ENCODE results near the gene RAB32.

RAB32 gene

DNA sequence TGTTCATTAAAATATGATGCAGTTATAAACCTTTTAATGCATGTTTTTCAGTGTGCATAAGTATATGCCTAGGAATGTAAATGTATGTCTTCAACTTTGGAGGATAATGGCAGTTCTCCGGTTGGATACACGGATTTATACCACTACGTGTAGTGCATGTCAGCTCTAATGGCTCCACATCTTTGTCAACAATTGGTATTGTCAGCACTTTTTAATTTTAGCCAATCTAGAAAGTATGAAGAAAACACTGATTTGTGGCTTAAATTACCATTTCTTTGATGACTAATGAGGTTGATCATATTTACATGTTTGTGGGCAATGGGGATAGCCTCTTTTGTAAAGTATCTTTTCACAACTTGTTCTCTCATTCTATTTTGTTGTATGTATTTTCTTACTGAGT, 10.9 kb upstream of the RAB32 start:
- Histone ChIP-seq H3K9me3 (no peaks in the 10 kb centered on the region), H3K27me3 (no peaks in the 10 kb centered on the region), H3K27ac (no peak overlapping the region), H3K4me1 (ENCODE audit: control insufficient read depth in 1 of 2, insufficient read depth in 1 of 2, low read depth in 1 of 2, low read length in 1 of 2) (no peaks in the 10 kb centered on the region), H3K36me3 (no peaks in the 10 kb centered on the region), H3K4me3 (ENCODE audit: low read depth in 1 of 2, low read length in 1 of 2) (no peak overlapping the region)
- TF ChIP-seq CTCF (IDR thresholded peaks at IDR 0.05) = no peak

GRCh38 chr6:146542881-146543210, 787 bp upstream of the RAB32 start:
- H3K27me3 ChIP-seq = no peaks in the 10 kb centered on the region
- no peaks in the 10 kb centered on the region for H3K36me3 ChIP-seq
- H3K4me3 ChIP-seq (ENCODE audit: low read depth in 1 of 2, low read length in 1 of 2) = peak overlapping the region; percentile 83 to 96
- TF ChIP-seq CTCF (IDR thresholded peaks at IDR 0.05) = no peak
- peak overlapping the region; percentile 91 for H3K27ac ChIP-seq
- H3K9me3 ChIP-seq = no peaks in the 10 kb centered on the region
- peaks cover 49 to 50% of the 10 kb centered on the region in 2 experiments for H3K4me1 ChIP-seq (ENCODE audit: control insufficient read depth in 1 of 2, insufficient read depth in 1 of 2, low read depth in 1 of 2, low read length in 1 of 2)

DNA sequence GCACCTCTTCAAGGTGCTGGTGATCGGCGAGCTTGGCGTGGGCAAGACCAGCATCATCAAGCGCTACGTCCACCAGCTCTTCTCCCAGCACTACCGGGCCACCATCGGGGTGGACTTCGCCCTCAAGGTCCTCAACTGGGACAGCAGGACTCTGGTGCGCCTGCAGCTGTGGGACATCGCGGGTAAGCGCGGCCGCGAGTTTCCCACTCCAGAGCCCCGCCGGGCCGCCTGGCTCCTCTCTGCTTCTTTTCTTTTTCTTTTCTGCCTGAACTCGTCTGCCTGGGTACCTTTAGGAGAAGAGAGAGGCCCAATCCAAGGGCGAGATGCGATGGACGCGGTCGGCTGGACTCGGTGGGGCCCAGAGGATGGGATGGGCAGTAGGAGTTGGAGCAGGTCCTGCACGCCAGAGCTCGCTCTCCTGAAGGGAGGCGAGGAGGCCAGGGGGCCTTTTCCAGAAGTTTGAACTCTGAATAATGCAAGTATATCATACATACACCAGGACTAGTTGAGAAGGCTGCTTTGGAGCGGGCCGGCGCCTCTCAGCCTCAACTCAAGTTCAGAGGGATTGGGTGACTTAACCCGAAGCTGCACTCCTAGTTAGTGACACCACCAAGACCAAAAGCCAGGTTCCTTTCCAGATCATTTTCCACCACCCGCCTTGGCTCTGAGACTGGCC, 445 bp downstream of the RAB32 start:
- Histone ChIP-seq H3K4me3 (ENCODE audit: low read depth in 1 of 2, low read length in 1 of 2) (peak overlapping the region; percentile 83 to 96), H3K9me3 (no peaks in the 10 kb centered on the region), H3K27ac (peak overlapping the region; percentile 91), H3K36me3 (no peaks in the 10 kb centered on the region), H3K4me1 (ENCODE audit: control insufficient read depth in 1 of 2, insufficient read depth in 1 of 2, low read depth in 1 of 2, low read length in 1 of 2) (peaks cover 58 to 60% of the 10 kb centered on the region in 2 experiments), H3K27me3 (no peaks in the 10 kb centered on the region)
- no peak for TF ChIP-seq CTCF (IDR thresholded peaks at IDR 0.05)

GRCh38 chr6:146544616-146545182, 1.1 kb downstream of the RAB32 start:
- TF ChIP-seq CTCF (IDR thresholded peaks at IDR 0.05) = no peak
- Histone ChIP-seq H3K27me3 (no peaks in the 10 kb centered on the region), H3K4me3 (ENCODE audit: low read depth in 1 of 2, low read length in 1 of 2) (peak overlapping the region; percentile 83 to 96), H3K9me3 (no peaks in the 10 kb centered on the region), H3K27ac (peak overlapping the region; percentile 91), H3K36me3 (peaks cover 4% of the 10 kb centered on the region), H3K4me1 (ENCODE audit: control insufficient read depth in 1 of 2, insufficient read depth in 1 of 2, low read depth in 1 of 2, low read length in 1 of 2) (peaks cover 60 to 63% of the 10 kb centered on the region in 2 experiments)

- Histone ChIP-seq H3K4me3 (ENCODE audit: low read depth in 1 of 2, low read length in 1 of 2) (peak overlapping the region; percentile 83 to 96), H3K27ac (peak overlapping the region; percentile 91), H3K4me1 (ENCODE audit: control insufficient read depth in 1 of 2, insufficient read depth in 1 of 2, low read depth in 1 of 2, low read length in 1 of 2) (peaks cover 55 to 56% of the 10 kb centered on the region in 2 experiments), H3K27me3 (no peaks in the 10 kb centered on the region), H3K9me3 (no peaks in the 10 kb centered on the region), H3K36me3 (peaks cover 13% of the 10 kb centered on the region)
- TF ChIP-seq CTCF (IDR thresholded peaks at IDR 0.05) = no peak
These were observed 1.9 kb downstream of the RAB32 start for GRCh38 chr6:146545581-146545980.

Data from neutrophil (primary cell).